ENCODE results near the gene AHCTF1. TPM values are rescaled to one million over a fixed set of nuclear protein-coding genes. Genes with fewer than 3 reads are reported as not detected.

Gene AHCTF1
- total RNA-seq, 4 donors from 2014 or later = 22.5 to 53.4 (median 42.4) TPM

- no peak for DNase-seq
- no peaks in the 10 kb centered on the region for H3K27me3 ChIP-seq
- H3K27ac ChIP-seq = no peak overlapping the region
- TF ChIP-seq CTCF (IDR thresholded peaks at IDR 0.05) = no peak
- TF ChIP-seq POLR2A (IDR thresholded peaks at IDR 0.05) = no peak
- no peaks in the 10 kb centered on the region for H3K4me1 ChIP-seq
- no peaks in the 10 kb centered on the region for H3K36me3 ChIP-seq
- no peaks in the 10 kb centered on the region for H3K9me3 ChIP-seq
- intact Hi-C loops (cut with DNase I; ENCODE audit: low total_unique reads) = no loop called here
- no peak overlapping the region for H3K4me3 ChIP-seq
Observed at GRCh38 chr1:246805135-246805716, 126.5 kb downstream of the AHCTF1 start.

- Histone ChIP-seq H3K36me3 (no peaks in the 10 kb centered on the region), H3K9me3 (no peaks in the 10 kb centered on the region), H3K27me3 (no peaks in the 10 kb centered on the region), H3K4me1 (no peaks in the 10 kb centered on the region), H3K27ac (no peak overlapping the region), H3K4me3 (no peak overlapping the region)
- intact Hi-C loops (cut with DNase I; ENCODE audit: low total_unique reads) = no loop called here
- TF ChIP-seq POLR2A (IDR thresholded peaks at IDR 0.05) (no peak), CTCF (IDR thresholded peaks at IDR 0.05) (no peak)
- no peak for DNase-seq
Observed at GRCh38 chr1:246803883-246804282, 127.9 kb downstream of the AHCTF1 start.

GRCh38 chr1:246803373-246803772 lies 128.4 kb downstream of the AHCTF1 start:
- Histone ChIP-seq H3K27ac (no peak overlapping the region), H3K4me1 (no peaks in the 10 kb centered on the region), H3K9me3 (no peaks in the 10 kb centered on the region), H3K4me3 (no peak overlapping the region), H3K36me3 (no peaks in the 10 kb centered on the region), H3K27me3 (no peaks in the 10 kb centered on the region)
- TF ChIP-seq CTCF (IDR thresholded peaks at IDR 0.05) = no peak
- no peak for DNase-seq
- intact Hi-C loops (cut with DNase I; ENCODE audit: low total_unique reads) = no loop called here

GRCh38 chr1:246801241-246802020 lies 130.3 kb downstream of the AHCTF1 start:
- Histone ChIP-seq H3K36me3 (no peaks in the 10 kb centered on the region), H3K27me3 (no peaks in the 10 kb centered on the region), H3K4me3 (no peak overlapping the region), H3K27ac (no peak overlapping the region), H3K9me3 (no peaks in the 10 kb centered on the region), H3K4me1 (no peaks in the 10 kb centered on the region)
- intact Hi-C loops (cut with DNase I; ENCODE audit: low total_unique reads) = no loop called here
- DNase-seq = no peak
- TF ChIP-seq CTCF (IDR thresholded peaks at IDR 0.05) = no peak
- no peak for TF ChIP-seq POLR2A (IDR thresholded peaks at IDR 0.05)

GRCh38 chr1:246800756-246801155 lies 131.0 kb downstream of the AHCTF1 start:
- no peak for TF ChIP-seq CTCF (IDR thresholded peaks at IDR 0.05)
- TF ChIP-seq POLR2A (IDR thresholded peaks at IDR 0.05) = no peak
- H3K36me3 ChIP-seq = no peaks in the 10 kb centered on the region
- no peak overlapping the region for H3K4me3 ChIP-seq
- no peak overlapping the region for H3K27ac ChIP-seq
- no peaks in the 10 kb centered on the region for H3K4me1 ChIP-seq
- no peak for DNase-seq
- no peaks in the 10 kb centered on the region for H3K27me3 ChIP-seq
- intact Hi-C loops (cut with DNase I; ENCODE audit: low total_unique reads) = no loop called here
- no peaks in the 10 kb centered on the region for H3K9me3 ChIP-seq

Data from uterus (tissue), 4 donors.